OCI-LY3 (cell line): ENCODE results near the gene IRF9.

ENCODE experiments used
- H2AFZ ChIP-seq: fragments of 200-600, 300-600 bp; shearing (Covaris generic); 2 replicates; pipeline ENCODE4 v1.6.0; 2014; ENCODE audit warnings: antibody characterized with exemption, low read depth, low read length
- H3K27ac ChIP-seq: fragments of 200-600, 300-600 bp; sonication (generic); 2 replicates; pipeline ENCODE4 v1.5.1; 2014; ENCODE audit warnings: mild to moderate bottlenecking, low read length, moderate library complexity, mixed read lengths
- H3K27me3 ChIP-seq: fragments of 200-600, 300-600 bp; sonication (generic); 2 replicates; pipeline ENCODE4 v1.6.1; 2014; ENCODE audit warnings: low read depth, low read length, mixed read lengths
- H3K36me3 ChIP-seq: fragments of 200-600, 300-600 bp; sonication (generic); replicated peaks from 2 replicates; pipeline ENCODE3; 2014; ENCODE audit warnings: low read depth, low read length, mixed read lengths
- H3K4me1 ChIP-seq: fragments of 300-600, 200-600 bp; sonication (generic); 2 replicates; pipeline ENCODE4 v1.6.1; 2014; ENCODE audit warnings: low read length, mixed read lengths
- H3K4me2 ChIP-seq: fragments of 200-600, 300-600 bp; sonication (generic); 2 replicates; pipeline ENCODE4 v1.6.1; 2014; ENCODE audit warnings: low read length, mixed read lengths
- H3K4me3 ChIP-seq: fragments of 300-600, 200-600 bp; sonication (generic); 2 replicates; pipeline ENCODE4 v1.5.1; 2014; ENCODE audit warnings: antibody characterized with exemption, mild to moderate bottlenecking, low read length, moderate library complexity
- H3K79me2 ChIP-seq: fragments of 300-600, 200-600 bp; shearing (Covaris generic); 2 replicates; pipeline ENCODE4 v1.6.1; 2014; ENCODE audit warnings: mild to moderate bottlenecking, low read length, mixed read lengths
- H3K9ac ChIP-seq: fragments of 300-600, 200-600 bp; shearing (Covaris generic); 2 replicates; pipeline ENCODE4 v1.6.0; 2014; ENCODE audit warnings: mild to moderate bottlenecking, low read length, moderate library complexity
- H3K9me3 ChIP-seq: fragments of 200-600, 300-600 bp; shearing (Covaris generic); 2 replicates; pipeline ENCODE4 v1.6.1; 2014; ENCODE audit warnings: low read length, mixed read lengths; ENCODE audit not compliant: insufficient read depth
- H4K20me1 ChIP-seq: fragments of 200-600, 300-600 bp; sonication (generic); 2 replicates; pipeline ENCODE4 v1.6.1; 2016; ENCODE audit warnings: low read length, mixed read lengths; ENCODE audit not compliant: insufficient read depth
- CTCF ChIP-seq: fragments of 200-600, 300-600 bp; sonication (generic); IDR thresholded peaks from 2 replicates; pipeline ENCODE4 v1.5.1; 2014; ENCODE audit warnings: antibody characterized with exemption, low read length, low read depth
- EZH2phosphoT487 ChIP-seq: fragments of 200-600 bp; shearing (Covaris generic); IDR thresholded peaks from 2 replicates; pipeline ENCODE4 v1.6.1; 2018; ENCODE audit warnings: antibody characterized with exemption, mixed run types, low read depth

The IRF9 gene

GRCh38 chr14:24176599-24176998, 15.5 kb downstream of the IRF9 start:
- Histone ChIP-seq H3K27me3 (no peaks in the 10 kb centered on the region), H2AFZ (no peak overlapping the region), H3K36me3 (peaks cover 45% of the 10 kb centered on the region), H3K27ac (no peak overlapping the region), H3K4me2 (no peak overlapping the region), H3K79me2 (no peaks in the 10 kb centered on the region), H3K4me3 (no peak overlapping the region), H3K4me1 (no peaks in the 10 kb centered on the region), H3K9me3 (no peaks in the 10 kb centered on the region), H3K9ac (no peak overlapping the region), H4K20me1 (no peaks in the 10 kb centered on the region)
- TF ChIP-seq EZH2phosphoT487: no peak
- no peak for TF ChIP-seq CTCF

- Histone ChIP-seq H3K9ac (no peak overlapping the region), H3K4me1 (no peaks in the 10 kb centered on the region), H3K4me3 (no peak overlapping the region), H3K27ac (no peak overlapping the region), H4K20me1 (no peaks in the 10 kb centered on the region), H3K36me3 (peaks cover 45% of the 10 kb centered on the region), H3K9me3 (no peaks in the 10 kb centered on the region), H3K79me2 (no peaks in the 10 kb centered on the region), H2AFZ (no peak overlapping the region), H3K4me2 (no peak overlapping the region), H3K27me3 (no peaks in the 10 kb centered on the region)
- TF ChIP-seq EZH2phosphoT487 (no peak), CTCF (no peak)
These were observed 16.2 kb downstream of the IRF9 start for GRCh38 chr14:24177041-24177825.

- TF ChIP-seq CTCF (no peak), EZH2phosphoT487 (no peak)
- Histone ChIP-seq H3K27ac (no peak overlapping the region), H3K4me3 (no peak overlapping the region), H3K36me3 (peaks cover 49% of the 10 kb centered on the region), H3K27me3 (no peaks in the 10 kb centered on the region), H3K9me3 (no peaks in the 10 kb centered on the region), H3K4me2 (no peak overlapping the region), H3K4me1 (no peaks in the 10 kb centered on the region), H3K79me2 (no peaks in the 10 kb centered on the region), H3K9ac (no peak overlapping the region), H2AFZ (no peak overlapping the region), H4K20me1 (no peaks in the 10 kb centered on the region)
These were observed 16.8 kb downstream of the IRF9 start for GRCh38 chr14:24177891-24178290.

- Histone ChIP-seq H2AFZ (no peak overlapping the region), H3K9me3 (no peaks in the 10 kb centered on the region), H4K20me1 (no peaks in the 10 kb centered on the region), H3K4me2 (no peak overlapping the region), H3K9ac (no peak overlapping the region), H3K27ac (no peak overlapping the region), H3K27me3 (no peaks in the 10 kb centered on the region), H3K36me3 (peaks cover 51% of the 10 kb centered on the region), H3K4me1 (no peaks in the 10 kb centered on the region), H3K4me3 (no peak overlapping the region), H3K79me2 (no peaks in the 10 kb centered on the region)
- TF ChIP-seq CTCF: no peak
- no peak for TF ChIP-seq EZH2phosphoT487
These were observed 17.5 kb downstream of the IRF9 start for GRCh38 chr14:24178399-24179178.
